ENCODE measurements around the gene RAD51B.
A peak's percentile ranks its signal among the peaks of the same experiment; 100 is the strongest.

- TF ChIP-seq POLR2AphosphoS5 (IDR thresholded peaks at IDR 0.05; ENCODE audit: borderline replicate concordance, low read depth, low read length) (peak; percentile 73; the same call in 1 of the 2 replicates), EZH2 (IDR thresholded peaks at IDR 0.05) (no peak)
Measured at GRCh38 chr14:68153275-68153674, 333.7 kb downstream of the RAD51B start.
